ENCODE results near the gene MED29.
"Not testable (repeated sequence)": the region's sequence is repeated elsewhere in the genome, so short reads cannot be mapped to it uniquely, and the experiment has no call there.

MED29 gene

DNA sequence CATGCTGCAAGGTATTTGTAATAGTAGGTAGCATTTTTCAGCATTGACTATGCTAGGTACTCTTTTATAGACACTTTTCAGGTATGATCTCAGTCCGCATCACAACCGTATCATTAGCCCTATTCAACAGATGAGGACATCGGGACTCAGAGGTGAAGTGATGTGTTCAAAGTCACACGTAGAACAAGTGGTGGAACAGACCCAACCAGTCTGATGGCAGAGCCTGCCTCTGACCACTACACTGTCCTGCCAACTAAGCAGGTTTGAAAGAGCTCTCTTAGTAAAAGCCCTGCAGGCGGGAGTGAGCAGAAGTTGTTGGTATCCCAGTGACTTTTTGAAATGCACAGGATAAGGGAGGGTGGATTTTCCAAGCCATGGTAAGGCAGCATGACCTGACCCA is 20.4 kb upstream of the MED29 start:
- Histone ChIP-seq H2AFZ (ENCODE audit: low read length, unreplicated experiment) (no peak overlapping the region), H3K36me3 (ENCODE audit: insufficient read depth, low read length) (peaks cover 6% of the 10 kb centered on the region; the same call in 1 of the 2 replicates), H3K4me1 (ENCODE audit: control insufficient read depth, insufficient read depth, low read length, unreplicated experiment) (peaks cover 18% of the 10 kb centered on the region), H3K27me3 (ENCODE audit: insufficient read depth, low read length) (no peaks in the 10 kb centered on the region), H3K79me2 (ENCODE audit: control insufficient read depth, insufficient read depth, low read length, unreplicated experiment) (no peaks in the 10 kb centered on the region), H3K27ac (ENCODE audit: low read depth, low read length) (no peak overlapping the region), H3K4me3 (ENCODE audit: low read depth, low read length) (no peak overlapping the region)

DNA sequence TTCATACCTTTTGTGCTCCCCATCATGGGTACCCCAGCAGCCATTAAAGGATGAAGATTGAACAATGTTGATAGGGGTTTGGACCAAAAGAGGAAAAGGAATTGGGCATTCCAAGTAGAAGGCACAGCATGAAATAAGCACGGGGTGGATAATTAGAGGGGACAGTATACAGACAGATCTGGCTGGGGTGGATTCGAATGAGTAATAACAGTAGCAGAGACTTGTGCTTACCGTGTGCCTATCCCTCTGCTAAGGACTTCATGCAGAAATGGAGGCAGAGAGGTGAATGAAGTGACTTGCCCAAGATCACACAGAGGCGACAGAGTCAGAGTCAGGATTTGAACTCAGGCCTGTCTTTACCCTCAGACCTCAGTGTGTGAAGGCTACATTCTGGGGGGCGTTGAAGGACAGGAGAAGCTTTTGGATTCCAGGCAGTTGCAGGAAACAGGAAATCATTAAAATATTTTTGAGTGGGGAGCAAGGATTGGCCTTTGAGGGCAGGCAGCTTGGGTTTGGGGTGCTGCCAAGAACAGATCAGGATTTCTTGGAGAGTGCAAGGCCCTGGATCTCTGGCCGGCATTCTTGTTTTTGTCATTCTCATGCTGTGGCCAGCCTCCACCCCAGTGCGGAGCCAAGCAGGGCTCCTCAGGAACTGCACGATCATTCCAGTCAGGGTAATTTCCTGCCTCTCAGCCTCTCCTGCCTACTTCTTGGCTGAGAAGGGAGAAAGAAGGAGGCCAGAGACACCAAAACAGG is 19.0 kb upstream of the MED29 start:
- no peaks in the 10 kb centered on the region for H3K27me3 ChIP-seq (ENCODE audit: insufficient read depth, low read length)
- H3K4me3 ChIP-seq (ENCODE audit: low read depth, low read length): no peak overlapping the region
- H2AFZ ChIP-seq (ENCODE audit: low read length, unreplicated experiment): no peak overlapping the region
- H3K4me1 ChIP-seq (ENCODE audit: control insufficient read depth, insufficient read depth, low read length, unreplicated experiment): peaks cover 18% of the 10 kb centered on the region
- no peaks in the 10 kb centered on the region for H3K79me2 ChIP-seq (ENCODE audit: control insufficient read depth, insufficient read depth, low read length, unreplicated experiment)
- H3K36me3 ChIP-seq (ENCODE audit: insufficient read depth, low read length): peaks cover 6% of the 10 kb centered on the region; the same call in 1 of the 2 replicates
- H3K27ac ChIP-seq (ENCODE audit: low read depth, low read length): peak overlapping the region; percentile 91

DNA sequence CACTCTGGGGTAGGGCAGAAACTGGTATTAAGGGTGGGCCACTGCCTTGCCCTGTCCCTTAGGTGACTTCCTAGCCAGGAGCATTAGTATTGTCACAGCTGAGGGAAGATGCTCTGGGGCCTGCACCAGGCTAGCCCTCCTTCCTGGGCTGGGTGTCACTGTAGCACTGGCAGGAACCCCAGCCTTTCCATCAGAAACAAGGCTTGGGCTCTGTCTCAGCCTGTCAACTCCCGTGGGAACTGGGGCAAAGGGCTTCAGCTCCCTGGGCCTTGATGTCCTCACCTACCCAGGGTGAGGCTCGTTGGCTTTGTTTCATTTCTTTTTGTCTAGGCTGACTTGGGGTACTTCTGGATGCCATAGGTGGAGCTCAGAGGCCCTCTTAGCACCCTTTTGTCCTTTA is 18.2 kb upstream of the MED29 start:
- Histone ChIP-seq H3K4me3 (ENCODE audit: low read depth, low read length) (no peak overlapping the region), H3K27ac (ENCODE audit: low read depth, low read length) (peak overlapping the region; percentile 91), H3K79me2 (ENCODE audit: control insufficient read depth, insufficient read depth, low read length, unreplicated experiment) (no peaks in the 10 kb centered on the region), H3K4me1 (ENCODE audit: control insufficient read depth, insufficient read depth, low read length, unreplicated experiment) (peaks cover 18% of the 10 kb centered on the region), H3K27me3 (ENCODE audit: insufficient read depth, low read length) (no peaks in the 10 kb centered on the region), H2AFZ (ENCODE audit: low read length, unreplicated experiment) (no peak overlapping the region), H3K36me3 (ENCODE audit: insufficient read depth, low read length) (peaks cover 6% of the 10 kb centered on the region; the same call in 1 of the 2 replicates)

DNA sequence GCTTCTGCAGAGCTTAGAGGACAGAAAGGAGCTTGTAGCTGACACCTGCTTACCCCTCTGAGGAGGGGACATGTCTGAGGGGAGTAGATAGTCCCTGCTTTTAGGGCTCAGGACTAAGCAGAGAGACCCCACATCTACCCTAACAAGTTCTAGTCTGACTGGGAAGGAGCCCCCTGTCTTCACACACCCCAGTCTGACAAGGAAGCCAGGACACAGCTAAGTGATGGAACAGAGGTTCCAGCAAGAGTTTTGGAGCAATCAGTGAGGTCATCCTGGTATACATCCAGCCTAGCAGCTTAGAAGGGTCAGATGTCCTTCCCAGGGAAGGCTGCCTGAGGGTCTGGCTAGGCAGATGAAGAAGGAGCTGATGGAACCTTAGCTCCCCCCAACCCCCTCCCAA is 15.2 kb upstream of the MED29 start:
- Histone ChIP-seq H3K4me1 (ENCODE audit: control insufficient read depth, insufficient read depth, low read length, unreplicated experiment) (peaks cover 20% of the 10 kb centered on the region), H3K27me3 (ENCODE audit: insufficient read depth, low read length) (no peaks in the 10 kb centered on the region), H3K4me3 (ENCODE audit: low read depth, low read length) (no peak overlapping the region), H3K79me2 (ENCODE audit: control insufficient read depth, insufficient read depth, low read length, unreplicated experiment) (no peaks in the 10 kb centered on the region), H3K36me3 (ENCODE audit: insufficient read depth, low read length) (peaks cover under 1% of the 10 kb centered on the region; the same call in 1 of the 2 replicates), H3K27ac (ENCODE audit: low read depth, low read length) (no peak overlapping the region), H2AFZ (ENCODE audit: low read length, unreplicated experiment) (no peak overlapping the region)

DNA sequence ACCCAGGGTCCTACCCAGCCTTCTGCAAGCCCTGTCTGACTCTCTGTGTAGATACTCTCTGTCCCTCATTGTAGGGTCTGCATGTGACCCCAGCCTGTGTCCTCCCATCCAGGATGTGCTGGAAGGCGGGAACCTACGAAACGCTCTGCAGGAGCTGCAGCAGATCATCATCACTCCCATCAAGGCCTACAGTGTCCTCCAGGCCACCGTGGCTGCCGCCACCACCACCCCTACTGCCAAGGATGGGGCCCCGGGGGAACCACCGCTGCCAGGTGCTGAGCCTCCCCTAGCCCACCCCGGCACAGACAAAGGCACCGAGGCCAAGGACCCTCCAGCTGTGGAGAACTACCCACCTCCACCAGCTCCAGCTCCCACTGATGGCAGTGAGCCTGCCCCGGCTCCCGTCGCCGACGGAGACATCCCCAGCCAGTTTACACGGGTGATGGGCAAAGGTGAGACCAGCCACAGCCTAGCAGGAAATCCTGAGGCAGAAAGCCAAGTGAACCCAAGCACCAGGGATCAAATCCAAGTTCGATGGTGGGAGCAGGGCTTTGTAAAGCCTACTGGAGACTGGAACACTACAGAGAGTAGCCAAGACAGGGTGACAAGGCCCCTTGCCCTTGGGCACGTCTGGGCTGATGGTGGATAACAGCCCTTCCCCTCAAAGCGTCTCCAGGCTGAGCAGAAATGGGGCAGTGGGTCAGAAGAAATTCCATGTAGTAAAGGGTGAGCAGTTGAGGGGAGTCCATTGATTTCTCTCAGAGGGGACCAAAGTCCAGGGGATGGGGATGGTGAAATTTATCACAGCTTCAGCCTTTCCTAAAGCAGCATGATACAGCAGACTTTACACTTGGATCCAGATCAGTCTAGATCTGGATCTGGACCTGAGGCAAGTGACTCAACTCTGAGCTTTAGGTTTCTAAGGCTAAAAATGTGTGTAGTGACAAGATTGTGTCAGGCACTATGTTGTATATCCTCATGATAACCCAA is 13.5 kb upstream of the MED29 start:
- no peaks in the 10 kb centered on the region for H3K36me3 ChIP-seq (ENCODE audit: insufficient read depth, low read length)
- no peak overlapping the region for H3K4me3 ChIP-seq (ENCODE audit: low read depth, low read length)
- H2AFZ ChIP-seq (ENCODE audit: low read length, unreplicated experiment): no peak overlapping the region
- H3K4me1 ChIP-seq (ENCODE audit: control insufficient read depth, insufficient read depth, low read length, unreplicated experiment): peaks cover 24% of the 10 kb centered on the region
- H3K79me2 ChIP-seq (ENCODE audit: control insufficient read depth, insufficient read depth, low read length, unreplicated experiment): no peaks in the 10 kb centered on the region
- H3K27ac ChIP-seq (ENCODE audit: low read depth, low read length): no peak overlapping the region
- no peaks in the 10 kb centered on the region for H3K27me3 ChIP-seq (ENCODE audit: insufficient read depth, low read length)

DNA sequence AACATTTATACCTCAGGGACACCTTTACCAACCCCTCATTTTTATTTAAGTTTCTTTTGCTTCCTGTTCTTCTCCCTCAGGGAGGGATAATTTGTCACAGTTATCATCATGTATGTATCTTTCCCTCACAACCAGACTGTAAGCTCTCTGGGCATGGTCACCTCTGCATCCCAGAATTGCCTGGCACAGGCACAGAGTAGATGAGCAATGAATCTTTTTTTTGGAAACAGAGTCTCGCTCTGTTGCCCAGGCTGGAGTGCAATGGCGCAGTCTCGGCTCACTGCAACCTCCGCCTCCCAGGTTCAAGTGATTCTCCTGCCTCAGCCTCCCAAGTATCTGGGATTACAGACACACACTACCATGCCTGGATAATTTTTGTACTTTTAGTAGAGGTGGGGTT is 11.8 kb upstream of the MED29 start:
- not testable (repeated sequence) for H3K27ac ChIP-seq (ENCODE audit: low read depth, low read length); H3K79me2 ChIP-seq (ENCODE audit: control insufficient read depth, insufficient read depth, low read length, unreplicated experiment); H3K4me3 ChIP-seq (ENCODE audit: low read depth, low read length); H2AFZ ChIP-seq (ENCODE audit: low read length, unreplicated experiment); H3K36me3 ChIP-seq (ENCODE audit: insufficient read depth, low read length); H3K27me3 ChIP-seq (ENCODE audit: insufficient read depth, low read length)
- H3K4me1 ChIP-seq (ENCODE audit: control insufficient read depth, insufficient read depth, low read length, unreplicated experiment): peaks cover 16% of the 10 kb centered on the region

DNA sequence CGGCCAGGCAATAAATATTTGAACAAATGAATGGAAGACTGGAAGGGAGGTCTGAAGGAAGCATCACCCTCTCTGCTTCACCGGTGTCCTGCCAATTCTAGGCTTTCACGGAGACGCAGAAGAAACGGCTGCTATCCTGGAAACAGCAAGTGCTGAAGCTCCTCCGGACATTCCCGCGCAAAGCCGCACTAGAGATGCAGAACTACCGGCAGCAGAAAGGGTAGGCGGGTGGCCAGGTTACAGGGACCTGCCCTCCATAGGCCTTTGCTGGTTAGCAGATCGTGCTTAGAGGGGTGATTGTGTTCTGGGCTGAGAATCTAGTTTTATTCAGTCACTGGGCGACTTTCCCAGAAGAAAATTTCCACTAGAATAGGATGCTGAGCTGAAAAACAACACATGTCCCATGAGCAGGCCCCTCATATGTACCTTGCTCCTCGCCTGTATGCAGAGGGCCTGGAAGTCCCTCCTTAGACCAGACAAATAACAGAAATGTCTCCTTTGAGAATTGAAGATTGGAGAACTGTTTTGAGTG is 11.2 kb upstream of the MED29 start:
- Histone ChIP-seq H2AFZ (ENCODE audit: low read length, unreplicated experiment) (no peak overlapping the region), H3K27me3 (ENCODE audit: insufficient read depth, low read length) (no peaks in the 10 kb centered on the region), H3K4me1 (ENCODE audit: control insufficient read depth, insufficient read depth, low read length, unreplicated experiment) (peaks cover 16% of the 10 kb centered on the region), H3K27ac (ENCODE audit: low read depth, low read length) (no peak overlapping the region), H3K4me3 (ENCODE audit: low read depth, low read length) (no peak overlapping the region), H3K36me3 (ENCODE audit: insufficient read depth, low read length) (no peaks in the 10 kb centered on the region), H3K79me2 (ENCODE audit: control insufficient read depth, insufficient read depth, low read length, unreplicated experiment) (no peaks in the 10 kb centered on the region)

DNA sequence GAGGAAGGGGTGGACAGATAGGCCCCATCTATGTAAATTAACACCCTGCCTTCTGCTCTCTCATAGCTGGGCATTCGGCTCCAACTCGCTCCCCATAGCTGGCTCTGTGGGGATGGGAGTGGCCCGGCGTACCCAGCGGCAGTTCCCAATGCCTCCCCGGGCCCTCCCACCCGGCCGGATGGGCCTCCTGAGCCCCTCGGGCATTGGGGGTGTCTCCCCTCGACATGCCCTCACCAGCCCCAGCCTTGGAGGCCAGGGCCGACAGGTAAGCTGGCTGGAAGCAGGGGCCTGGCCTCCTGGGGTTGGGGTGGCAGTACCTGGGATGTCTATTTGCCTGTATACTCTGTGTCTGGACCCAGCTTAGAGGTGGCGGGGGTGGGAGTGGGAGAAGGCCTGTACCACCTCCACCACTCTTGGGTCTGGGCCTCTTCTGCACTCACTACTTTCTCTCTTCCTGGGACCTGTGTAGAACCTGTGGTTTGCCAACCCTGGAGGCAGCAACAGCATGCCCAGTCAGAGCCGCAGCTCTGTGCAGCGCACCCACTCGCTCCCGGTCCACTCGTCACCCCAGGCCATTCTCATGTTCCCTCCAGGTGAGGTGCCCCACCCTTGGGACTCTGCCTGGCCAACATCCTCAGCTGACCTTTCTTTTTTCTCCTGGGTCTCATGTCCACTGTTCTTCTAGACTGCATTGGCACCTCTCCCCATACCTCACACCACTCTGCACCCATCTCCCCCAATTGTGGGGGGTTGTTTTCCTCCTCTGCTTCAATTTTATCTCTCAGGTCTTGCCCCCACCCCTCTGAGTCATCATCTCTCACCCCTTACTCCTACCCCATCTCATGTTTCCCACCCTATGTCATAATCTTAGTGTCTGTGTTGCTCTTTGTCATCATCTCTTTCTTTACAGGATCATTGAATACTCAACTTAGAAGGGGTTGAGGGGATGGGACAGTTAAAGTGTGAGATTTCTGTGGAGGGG is 10.4 kb upstream of the MED29 start:
- no peaks in the 10 kb centered on the region for H3K36me3 ChIP-seq (ENCODE audit: insufficient read depth, low read length)
- H3K4me3 ChIP-seq (ENCODE audit: low read depth, low read length): no peak overlapping the region

DNA sequence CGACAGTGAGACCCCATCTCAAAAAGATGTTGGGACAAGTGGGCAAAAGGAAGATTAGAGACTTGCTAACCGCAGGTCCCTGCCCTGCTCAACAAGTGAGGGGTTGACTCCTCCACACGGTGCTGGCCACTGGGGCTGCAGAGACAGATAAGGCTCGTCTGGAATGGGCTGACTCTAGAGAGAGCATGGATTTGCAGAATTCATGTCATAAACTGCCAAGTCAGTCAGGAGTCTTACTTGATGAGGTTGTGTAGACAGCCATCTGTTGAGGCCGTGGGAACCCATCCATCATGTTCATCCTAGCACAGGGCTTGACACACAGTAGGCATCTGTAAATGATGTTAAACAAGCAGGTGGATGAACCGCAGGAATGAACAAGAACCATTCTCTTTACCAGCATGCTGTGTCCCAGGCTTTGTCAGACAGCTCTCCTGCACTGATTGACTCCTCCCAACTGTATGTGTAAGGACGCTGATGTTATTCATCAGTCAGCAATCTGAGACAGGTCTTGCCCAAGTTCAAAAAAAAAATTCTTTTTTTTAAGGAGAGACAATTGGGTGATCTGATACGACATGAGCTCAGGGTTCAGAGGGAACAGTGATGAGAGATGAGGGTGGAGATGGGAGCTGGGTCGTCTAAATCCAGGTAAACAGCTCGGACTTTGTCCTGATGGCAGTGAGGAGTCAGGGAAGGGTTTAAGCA is 9.1 kb upstream of the MED29 start:
- H3K4me1 ChIP-seq (ENCODE audit: control insufficient read depth, insufficient read depth, low read length, unreplicated experiment): peaks cover 16% of the 10 kb centered on the region
- H3K79me2 ChIP-seq (ENCODE audit: control insufficient read depth, insufficient read depth, low read length, unreplicated experiment): no peaks in the 10 kb centered on the region
- no peak overlapping the region for H3K27ac ChIP-seq (ENCODE audit: low read depth, low read length)
- no peak overlapping the region for H2AFZ ChIP-seq (ENCODE audit: low read length, unreplicated experiment)
- no peaks in the 10 kb centered on the region for H3K36me3 ChIP-seq (ENCODE audit: insufficient read depth, low read length)
- no peaks in the 10 kb centered on the region for H3K27me3 ChIP-seq (ENCODE audit: insufficient read depth, low read length)
- no peak overlapping the region for H3K4me3 ChIP-seq (ENCODE audit: low read depth, low read length)

More for the DNA sequence above, 10.4 kb upstream of the MED29 start:
- H3K4me1 ChIP-seq (ENCODE audit: control insufficient read depth, insufficient read depth, low read length, unreplicated experiment): peaks cover 16% of the 10 kb centered on the region
- H2AFZ ChIP-seq (ENCODE audit: low read length, unreplicated experiment): no peak overlapping the region
- H3K27ac ChIP-seq (ENCODE audit: low read depth, low read length): no peak overlapping the region
- no peaks in the 10 kb centered on the region for H3K79me2 ChIP-seq (ENCODE audit: control insufficient read depth, insufficient read depth, low read length, unreplicated experiment)
- no peaks in the 10 kb centered on the region for H3K27me3 ChIP-seq (ENCODE audit: insufficient read depth, low read length)

Measured in ACC112 (cell line).